Nephron (organoid): ENCODE results near the gene DYNLT4.
"Not testable (repeated sequence)": the region's sequence is repeated elsewhere in the genome, so short reads cannot be mapped to it uniquely, and the experiment has no call there.

ENCODE experiments used
- H3K27ac Mint-ChIP-seq, 3 experiments: 2 replicates each; pipeline ENCODE4 v1.8.0; 2020; ENCODE audit warnings: mixed read lengths in 3 of 3, mild to moderate bottlenecking in 2 of 3, moderate library complexity in 1 of 3
- H3K27me3 Mint-ChIP-seq: 2 replicates; pipeline ENCODE4 v1.8.0; 2021; ENCODE audit warnings: low read depth, mild to moderate bottlenecking, moderate library complexity, mixed read lengths
- H3K36me3 Mint-ChIP-seq: 2 replicates; pipeline ENCODE4 v1.8.0; 2020; ENCODE audit warnings: low read depth, mixed read lengths
- H3K4me1 Mint-ChIP-seq: 2 replicates; pipeline ENCODE4 v1.8.0; 2020; ENCODE audit warnings: mixed read lengths
- H3K4me3 Mint-ChIP-seq, 3 experiments: 2 replicates each; pipeline ENCODE4 v1.8.0; 2020; ENCODE audit warnings: mild to moderate bottlenecking in 3 of 3, mixed read lengths in 3 of 3, moderate library complexity in 2 of 3
- H3K9me3 Mint-ChIP-seq: 2 replicates; pipeline ENCODE4 v1.8.0; 2020; ENCODE audit warnings: mixed read lengths
- CTCF ChIP-seq, 3 experiments: fragments of 200-600 bp; sonication (generic); IDR thresholded peaks; one replicate each; pipeline ENCODE4 v1.5.0; 2021; ENCODE audit warnings: antibody characterized with exemption in 3 of 3; ENCODE audit not compliant: unreplicated experiment in 3 of 3

DYNLT4 gene

GRCh38 chr1:44828003-44828651 lies 21.0 kb upstream of the DYNLT4 start:
- Mint-ChIP-seq H3K27ac (no peak overlapping the region), H3K9me3 (no peaks in the 10 kb centered on the region), H3K27me3 (no peaks in the 10 kb centered on the region), H3K36me3 (no peaks in the 10 kb centered on the region), H3K4me1 (peaks cover 5% of the 10 kb centered on the region), H3K4me3 (no peak overlapping the region)
- no peak for TF ChIP-seq CTCF (IDR thresholded peaks at IDR 0.05; ENCODE audit: unreplicated experiment in 3 of 3)

- no peak overlapping the region for H3K4me3 Mint-ChIP-seq
- no peak for TF ChIP-seq CTCF (IDR thresholded peaks at IDR 0.05; ENCODE audit: unreplicated experiment in 3 of 3)
- H3K4me1 Mint-ChIP-seq = peaks cover 1% of the 10 kb centered on the region
- H3K27ac Mint-ChIP-seq = no peak overlapping the region
- H3K9me3 Mint-ChIP-seq = no peaks in the 10 kb centered on the region
- no peaks in the 10 kb centered on the region for H3K36me3 Mint-ChIP-seq
- H3K27me3 Mint-ChIP-seq = no peaks in the 10 kb centered on the region
These were observed 20.2 kb upstream of the DYNLT4 start for GRCh38 chr1:44827197-44828002.

GRCh38 chr1:44826375-44827196 lies 19.4 kb upstream of the DYNLT4 start:
- Mint-ChIP-seq H3K4me1 (peaks cover under 1% of the 10 kb centered on the region), H3K4me3 (no peak overlapping the region), H3K36me3 (no peaks in the 10 kb centered on the region), H3K27ac (no peak overlapping the region), H3K9me3 (no peaks in the 10 kb centered on the region), H3K27me3 (no peaks in the 10 kb centered on the region)
- TF ChIP-seq CTCF (IDR thresholded peaks at IDR 0.05; ENCODE audit: unreplicated experiment in 3 of 3) = no peak

- H3K27me3 Mint-ChIP-seq, H3K36me3 Mint-ChIP-seq, H3K9me3 Mint-ChIP-seq: not testable (repeated sequence)
These were observed 17.2 kb upstream of the DYNLT4 start for GRCh38 chr1:44824392-44824791.

GRCh38 chr1:44822981-44823451 lies 15.9 kb upstream of the DYNLT4 start:
- Mint-ChIP-seq H3K27ac (no peak overlapping the region), H3K4me1 (peaks cover 27% of the 10 kb centered on the region), H3K27me3 (peaks cover 2% of the 10 kb centered on the region), H3K36me3 (no peaks in the 10 kb centered on the region), H3K9me3 (no peaks in the 10 kb centered on the region), H3K4me3 (no peak overlapping the region)
- no peak for TF ChIP-seq CTCF (IDR thresholded peaks at IDR 0.05; ENCODE audit: unreplicated experiment in 3 of 3)

More at GRCh38 chr1:44824392-44824791, 17.2 kb upstream of the DYNLT4 start:
- not testable (repeated sequence) for H3K27ac Mint-ChIP-seq, H3K4me3 Mint-ChIP-seq
- peaks cover 21% of the 10 kb centered on the region for H3K4me1 Mint-ChIP-seq

- Mint-ChIP-seq H3K36me3 (no peaks in the 10 kb centered on the region), H3K4me3 (no peak overlapping the region), H3K27ac (peak overlapping the region in 1 of 3 experiments; percentile 100), H3K9me3 (no peaks in the 10 kb centered on the region), H3K27me3 (peaks cover 4% of the 10 kb centered on the region), H3K4me1 (peaks cover 29% of the 10 kb centered on the region)
- TF ChIP-seq CTCF (IDR thresholded peaks at IDR 0.05; ENCODE audit: unreplicated experiment in 3 of 3) = no peak
These were observed 15.1 kb upstream of the DYNLT4 start for GRCh38 chr1:44822131-44822701.
